ENCODE data around the gene TMEM183A. TPM values are rescaled to one million over a fixed set of nuclear protein-coding genes. Genes with fewer than 3 reads are reported as not detected.

Gene TMEM183A
- total RNA-seq, result 10 to 100 TPM; 62.0 to 95.5 (median 68.6) TPM

GRCh38 chr1:203006948-203007871 lies at the start of gene TMEM183A:
TSS of gene TMEM183A (plus strand) at chr1:203007374. CDS start at chr1:203007466, 92 bp downstream.
- Histone ChIP-seq H3K4me1 (peaks cover 24% of the 10 kb centered on the region), H3K9me3 (no peaks in the 10 kb centered on the region), H3K27me3 (no peaks in the 10 kb centered on the region), H3K36me3 (peaks cover 18% of the 10 kb centered on the region), H3K4me3 (peak within 1 kb of the TSS; percentile 90), H3K27ac (peak within 1 kb of the TSS; percentile 95)
- WGBS, result 1% methylated on average over 47 of the region's 78 CpGs
- DNase-seq (ENCODE audit: low spot score in 2 of 2), result peak; percentile 98
- TF ChIP-seq CTCF (IDR thresholded peaks at IDR 0.05), result no peak
- peak; percentile 84 to 92 (median 86) for TF ChIP-seq POLR2AphosphoS5 (IDR thresholded peaks at IDR 0.05)
- peak; percentile 58 to 81 for TF ChIP-seq POLR2A (IDR thresholded peaks at IDR 0.05)
- no peak for TF ChIP-seq EP300 (IDR thresholded peaks at IDR 0.05)

GRCh38 chr1:202957733-202958543 lies 49.2 kb upstream of the TMEM183A start, which contains the start of gene ADIPOR1:
TSS of gene ADIPOR1 (minus strand) at chr1:202958312. CDS start at chr1:202951070, 7,242 bp downstream.
- 1% methylated on average over 39 of the region's 86 CpGs for WGBS
- TF ChIP-seq CTCF (IDR thresholded peaks at IDR 0.05), result peak in 1 of 2 donors; percentile 34
- no peak for TF ChIP-seq EP300 (IDR thresholded peaks at IDR 0.05)
- TF ChIP-seq POLR2A (IDR thresholded peaks at IDR 0.05), result peak; percentile 48 to 94

GRCh38 chr1:202958544-202959275 lies 48.5 kb upstream of the TMEM183A start:
- Histone ChIP-seq H3K27ac (peak overlapping the region; percentile 98), H3K4me1 (peaks cover 50% of the 10 kb centered on the region), H3K4me3 (peak overlapping the region; percentile 87), H3K27me3 (no peaks in the 10 kb centered on the region), H3K9me3 (no peaks in the 10 kb centered on the region), H3K36me3 (peaks cover 22% of the 10 kb centered on the region)
- 10% methylated on average over 10 of the region's 10 CpGs for WGBS
- no peak for DNase-seq (ENCODE audit: low spot score in 2 of 2)
- TF ChIP-seq POLR2A (IDR thresholded peaks at IDR 0.05) (peak in 1 of 2 donors; percentile 13), EP300 (IDR thresholded peaks at IDR 0.05) (no peak)

More at GRCh38 chr1:202957733-202958543, 49.2 kb upstream of the TMEM183A start, which contains the start of gene ADIPOR1:
- DNase-seq (ENCODE audit: low spot score in 2 of 2), result peak; percentile 94 to 96
- Histone ChIP-seq H3K4me1 (peaks cover 58% of the 10 kb centered on the region), H3K27me3 (no peaks in the 10 kb centered on the region), H3K27ac (peak within 1 kb of the TSS; percentile 98), H3K36me3 (peaks cover 16% of the 10 kb centered on the region), H3K4me3 (peak within 1 kb of the TSS; percentile 87), H3K9me3 (no peaks in the 10 kb centered on the region)

- Histone ChIP-seq H3K36me3 (peaks cover 24% of the 10 kb centered on the region), H3K9me3 (no peaks in the 10 kb centered on the region), H3K4me3 (no peak overlapping the region), H3K27ac (no peak overlapping the region), H3K27me3 (no peaks in the 10 kb centered on the region), H3K4me1 (peaks cover 49% of the 10 kb centered on the region)
- TF ChIP-seq EP300 (IDR thresholded peaks at IDR 0.05), result no peak
- TF ChIP-seq CTCF (IDR thresholded peaks at IDR 0.05), result no peak
- no peak for DNase-seq (ENCODE audit: low spot score in 2 of 2)
- WGBS, result 64% methylated on average over 1 of the region's 1 CpG
Observed at GRCh38 chr1:202959276-202959620, 47.9 kb upstream of the TMEM183A start.

GRCh38 chr1:202961220-202961880 lies 45.8 kb upstream of the TMEM183A start:
- H3K27ac ChIP-seq, result no peak overlapping the region
- peaks cover 47% of the 10 kb centered on the region for H3K4me1 ChIP-seq
- no peak overlapping the region for H3K4me3 ChIP-seq
- DNase-seq (ENCODE audit: low spot score in 2 of 2), result no peak
- no peaks in the 10 kb centered on the region for H3K27me3 ChIP-seq
- TF ChIP-seq CTCF (IDR thresholded peaks at IDR 0.05), result no peak
- no peak for TF ChIP-seq POLR2AphosphoS5 (IDR thresholded peaks at IDR 0.05)
- TF ChIP-seq POLR2A (IDR thresholded peaks at IDR 0.05), result no peak
- no peak for TF ChIP-seq EP300 (IDR thresholded peaks at IDR 0.05)
- peaks cover 28% of the 10 kb centered on the region for H3K36me3 ChIP-seq
- no peaks in the 10 kb centered on the region for H3K9me3 ChIP-seq
- WGBS, result 88% methylated on average over 5 of the region's 5 CpGs

Data from suprapubic skin (tissue), 4 donors.